IPS-18c (cell line): ENCODE data around the gene SEMA3A.
"Not testable (repeated sequence)": the region's sequence is repeated elsewhere in the genome, so short reads cannot be mapped to it uniquely, and the experiment has no call there.

Experiments used
- H3K4me3 ChIP-seq: 2 replicates; pipeline ENCODE4 v1.7.0; 2013; ENCODE audit warnings: low read depth, mild to moderate bottlenecking, low read length, moderate library complexity; ENCODE audit not compliant: insufficient read depth
- H3K9me3 ChIP-seq: one replicate; pipeline ENCODE4 v1.6.1; 2013; ENCODE audit warnings: mild to moderate bottlenecking, low read length, moderate library complexity; ENCODE audit not compliant: control insufficient read depth, insufficient read depth

The SEMA3A gene

GRCh38 chr7:84177758-84178412, 16.7 kb downstream of the SEMA3A start:
- peaks cover 5% of the 10 kb centered on the region for H3K9me3 ChIP-seq
- H3K4me3 ChIP-seq, result no peak overlapping the region

- H3K9me3 ChIP-seq, result peaks cover 5% of the 10 kb centered on the region
- no peak overlapping the region for H3K4me3 ChIP-seq
Measured at GRCh38 chr7:84176716-84177115, 17.9 kb downstream of the SEMA3A start.

- Histone ChIP-seq H3K4me3 (no peak overlapping the region), H3K9me3 (peaks cover 5% of the 10 kb centered on the region)
Measured at GRCh38 chr7:84175461-84175860, 19.1 kb downstream of the SEMA3A start.

- peaks cover 5% of the 10 kb centered on the region for H3K9me3 ChIP-seq
Measured at GRCh38 chr7:84170646-84171045, 23.9 kb downstream of the SEMA3A start.

GRCh38 chr7:84162584-84162983, 32.0 kb downstream of the SEMA3A start:
- Histone ChIP-seq H3K4me3 (no peak overlapping the region), H3K9me3 (no peaks in the 10 kb centered on the region)

More at GRCh38 chr7:84170646-84171045, 23.9 kb downstream of the SEMA3A start:
- H3K4me3 ChIP-seq, result no peak overlapping the region

- Histone ChIP-seq H3K9me3 (no peaks in the 10 kb centered on the region), H3K4me3 (no peak overlapping the region)
Measured at GRCh38 chr7:84162125-84162524, 32.5 kb downstream of the SEMA3A start.

- Histone ChIP-seq H3K4me3 (no peak overlapping the region), H3K9me3 (no peaks in the 10 kb centered on the region)
Measured at GRCh38 chr7:84161398-84161797, 33.2 kb downstream of the SEMA3A start.

GRCh38 chr7:84159435-84159834, 35.2 kb downstream of the SEMA3A start:
- no peak overlapping the region for H3K4me3 ChIP-seq
- H3K9me3 ChIP-seq, result no peaks in the 10 kb centered on the region

- Histone ChIP-seq H3K9me3 (no peaks in the 10 kb centered on the region), H3K4me3 (no peak overlapping the region)
Measured at GRCh38 chr7:84157171-84157570, 37.4 kb downstream of the SEMA3A start.

GRCh38 chr7:84154991-84155781, 39.4 kb downstream of the SEMA3A start:
- no peak overlapping the region for H3K4me3 ChIP-seq
- no peaks in the 10 kb centered on the region for H3K9me3 ChIP-seq

GRCh38 chr7:84152995-84153394, 41.6 kb downstream of the SEMA3A start:
- H3K9me3 ChIP-seq, result no peaks in the 10 kb centered on the region
- no peak overlapping the region for H3K4me3 ChIP-seq

- H3K9me3 ChIP-seq, result not testable (repeated sequence)
- H3K4me3 ChIP-seq, result peak overlapping the region; percentile 46; the same call in 1 of the 2 replicates
Measured at GRCh38 chr7:84150370-84150769, 44.2 kb downstream of the SEMA3A start.

- Histone ChIP-seq H3K9me3 (no peaks in the 10 kb centered on the region), H3K4me3 (peak overlapping the region; percentile 26)
Measured at GRCh38 chr7:84149573-84149972, 45.0 kb downstream of the SEMA3A start.

- no peaks in the 10 kb centered on the region for H3K9me3 ChIP-seq
- H3K4me3 ChIP-seq, result no peak overlapping the region
Measured at GRCh38 chr7:84145892-84146291, 48.7 kb downstream of the SEMA3A start.

- Histone ChIP-seq H3K4me3 (no peak overlapping the region), H3K9me3 (no peaks in the 10 kb centered on the region)
Measured at GRCh38 chr7:84144935-84145334, 49.7 kb downstream of the SEMA3A start.

- Histone ChIP-seq H3K9me3 (no peaks in the 10 kb centered on the region), H3K4me3 (no peak overlapping the region)
Measured at GRCh38 chr7:84144480-84144879, 50.1 kb downstream of the SEMA3A start.

GRCh38 chr7:84142726-84143125, 51.9 kb downstream of the SEMA3A start:
- Histone ChIP-seq H3K9me3 (no peaks in the 10 kb centered on the region), H3K4me3 (no peak overlapping the region)

- no peak overlapping the region for H3K4me3 ChIP-seq
- H3K9me3 ChIP-seq, result no peaks in the 10 kb centered on the region
Measured at GRCh38 chr7:84139986-84140729, 54.4 kb downstream of the SEMA3A start.
